ENCODE results near the gene CAMK1D.

Gene CAMK1D

GRCh38 chr10:12377658-12378290 is 28.4 kb downstream of the CAMK1D start:
- no peak for DNase-seq

GRCh38 chr10:12380999-12381398 is 31.7 kb downstream of the CAMK1D start:
- no peak for DNase-seq

GRCh38 chr10:12381536-12382156 is 32.3 kb downstream of the CAMK1D start:
- no peak for DNase-seq

DNA sequence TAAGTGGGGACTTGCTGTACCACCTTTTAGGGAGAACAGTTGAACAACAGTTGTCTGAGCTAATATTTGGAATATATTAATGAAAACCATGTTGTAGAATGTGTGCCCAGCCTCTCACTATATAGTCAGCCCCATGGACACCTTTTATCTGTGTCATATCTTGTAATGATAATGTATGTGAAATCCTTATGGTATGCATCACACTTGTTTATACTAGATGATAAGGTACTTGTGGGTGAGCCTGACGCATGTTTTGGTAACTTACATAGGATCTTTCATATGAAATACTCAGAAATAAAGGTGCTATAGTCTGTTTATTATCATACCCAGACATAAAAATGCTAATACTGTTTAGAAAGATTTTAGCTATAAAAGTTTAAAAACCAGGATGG is 32.8 kb downstream of the CAMK1D start:
- DNase-seq, result no peak

- DNase-seq, result no peak
Measured at GRCh38 chr10:12382956-12383531, 33.7 kb downstream of the CAMK1D start.

DNA sequence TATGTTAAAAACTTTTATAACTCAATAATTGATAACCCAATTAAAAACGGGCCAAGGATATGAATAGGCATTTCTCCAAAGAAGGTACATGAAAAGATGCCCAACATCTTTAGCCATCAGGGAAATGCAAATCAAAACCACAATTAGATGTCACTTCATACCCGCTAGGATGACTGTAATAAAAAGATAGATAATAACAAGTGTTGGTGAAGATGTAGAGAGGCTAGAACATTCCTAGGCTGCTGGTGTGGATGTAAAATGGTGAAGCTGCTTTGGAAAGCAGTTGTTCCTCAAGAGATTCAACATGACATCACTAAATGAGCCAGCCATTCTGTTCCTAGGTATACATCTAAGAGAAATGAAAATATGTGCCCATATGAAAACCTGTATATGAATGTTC is 35.6 kb downstream of the CAMK1D start:
- no peak for DNase-seq

DNA sequence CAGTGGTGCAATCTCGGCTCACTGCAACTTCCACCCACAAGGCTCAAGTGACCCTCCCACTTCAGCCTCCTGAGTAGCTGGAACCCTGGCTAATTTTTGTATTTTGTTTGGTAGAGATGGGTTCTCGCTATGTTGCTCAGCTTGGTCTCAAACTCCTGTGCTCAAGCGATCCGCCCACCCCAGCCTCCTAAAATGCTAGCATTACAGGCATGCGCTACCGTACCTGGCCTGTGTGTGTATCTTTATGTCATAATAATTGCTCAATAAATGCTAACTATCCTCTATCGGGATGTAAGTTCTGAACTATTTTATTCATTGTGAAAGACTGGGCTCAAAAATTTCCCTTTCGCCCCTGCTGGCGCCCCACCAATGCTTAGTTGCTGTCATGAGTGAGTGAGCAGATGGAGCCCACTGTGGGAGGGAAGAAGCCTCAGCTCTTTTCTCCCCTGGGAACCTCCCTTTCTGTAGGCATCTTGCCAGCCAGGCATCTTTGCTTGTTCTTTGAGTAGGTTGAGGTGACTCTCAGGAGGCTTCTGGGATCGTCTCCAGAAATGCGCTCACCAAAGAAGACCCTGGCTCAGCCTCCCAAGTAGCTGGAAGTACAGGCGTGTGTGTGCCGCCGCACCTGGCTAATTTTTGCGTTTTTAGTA is 38.3 kb downstream of the CAMK1D start:
- no peak for DNase-seq

- DNase-seq, result no peak
Measured at GRCh38 chr10:12388671-12389070, 39.3 kb downstream of the CAMK1D start.

- peak; percentile 55 for DNase-seq
Measured at GRCh38 chr10:12389154-12389734, 39.9 kb downstream of the CAMK1D start.

DNA sequence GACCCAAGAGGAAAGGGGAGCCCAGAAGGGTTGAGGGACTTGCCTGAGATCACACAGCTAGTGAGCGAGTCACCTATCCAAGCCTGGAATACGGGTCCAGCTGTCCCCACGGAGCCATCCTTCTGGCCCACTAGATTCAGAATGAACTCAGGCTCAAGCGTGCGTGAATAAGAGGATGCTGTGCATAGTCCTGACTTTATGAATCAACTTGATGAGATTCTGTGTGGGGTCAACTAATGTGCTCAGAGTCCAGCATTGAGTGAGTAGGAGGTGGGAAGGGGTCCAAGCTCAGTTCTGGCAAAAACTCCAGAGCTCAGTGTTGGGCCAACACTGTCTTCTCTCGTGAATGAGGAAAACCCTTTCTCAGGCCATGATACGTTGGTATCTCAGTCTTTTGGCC is 41.4 kb downstream of the CAMK1D start:
- DNase-seq, result no peak

GRCh38 chr10:12391206-12391605 is 41.9 kb downstream of the CAMK1D start:
- no peak for DNase-seq

DNA sequence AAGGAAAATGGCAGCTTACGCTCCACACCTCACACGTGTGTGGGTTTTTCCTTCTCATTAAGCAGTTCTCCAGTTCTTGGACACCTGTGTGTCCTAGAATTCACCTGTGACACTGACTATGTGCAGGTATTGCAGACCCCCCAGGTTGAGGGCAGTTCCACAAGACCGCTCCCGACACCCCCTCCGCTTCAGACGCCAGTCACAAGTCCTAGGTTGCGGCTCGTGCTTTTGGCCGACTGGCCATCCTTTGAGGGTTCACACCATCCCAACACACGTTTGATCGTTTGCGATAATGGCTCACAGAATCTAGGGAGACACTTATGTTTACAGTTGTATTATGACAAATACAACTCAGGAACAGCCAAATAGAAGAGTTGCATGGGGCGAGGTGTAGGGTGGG is 44.5 kb downstream of the CAMK1D start:
- no peak for DNase-seq

DNA sequence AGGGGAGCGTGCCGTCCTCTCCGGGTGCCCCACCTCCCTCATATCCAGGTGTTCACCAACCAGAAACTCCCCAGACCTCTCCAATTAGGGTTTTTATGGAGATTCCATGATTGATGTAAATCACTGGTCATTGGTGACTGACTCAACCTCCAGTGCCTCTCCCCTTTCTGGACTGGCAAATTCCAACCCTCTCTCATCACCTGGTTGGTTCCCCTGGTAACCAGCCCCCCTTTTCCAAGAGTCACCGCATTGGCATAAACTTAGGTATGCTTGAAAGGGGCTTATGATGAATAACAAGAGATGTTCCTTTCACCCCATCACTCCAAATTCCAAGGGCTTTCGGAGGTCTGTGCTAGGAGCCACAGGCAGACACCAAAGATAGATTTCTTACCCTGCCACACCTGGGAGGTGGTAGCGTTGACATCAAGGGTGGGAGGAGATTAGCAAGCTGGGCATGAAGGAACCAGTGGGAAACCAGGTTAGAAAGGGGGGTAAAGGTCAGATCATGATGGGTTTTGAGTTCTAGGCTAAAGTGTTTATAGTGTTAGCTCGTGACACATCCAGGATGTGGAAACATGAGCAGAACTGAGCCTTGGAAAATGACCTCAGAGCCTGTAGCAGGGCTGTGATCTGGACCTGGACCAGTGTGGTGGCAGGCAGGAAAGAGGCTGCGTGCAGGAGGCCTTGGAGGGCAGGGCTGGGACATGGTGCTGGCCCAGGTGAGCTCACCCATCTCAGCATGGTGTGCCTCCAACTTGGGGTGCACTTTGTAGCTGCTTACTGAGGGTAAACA is 45.1 kb downstream of the CAMK1D start:
- DNase-seq, result no peak

- no peak for DNase-seq
Measured at GRCh38 chr10:12396093-12396492, 46.7 kb downstream of the CAMK1D start.

DNA sequence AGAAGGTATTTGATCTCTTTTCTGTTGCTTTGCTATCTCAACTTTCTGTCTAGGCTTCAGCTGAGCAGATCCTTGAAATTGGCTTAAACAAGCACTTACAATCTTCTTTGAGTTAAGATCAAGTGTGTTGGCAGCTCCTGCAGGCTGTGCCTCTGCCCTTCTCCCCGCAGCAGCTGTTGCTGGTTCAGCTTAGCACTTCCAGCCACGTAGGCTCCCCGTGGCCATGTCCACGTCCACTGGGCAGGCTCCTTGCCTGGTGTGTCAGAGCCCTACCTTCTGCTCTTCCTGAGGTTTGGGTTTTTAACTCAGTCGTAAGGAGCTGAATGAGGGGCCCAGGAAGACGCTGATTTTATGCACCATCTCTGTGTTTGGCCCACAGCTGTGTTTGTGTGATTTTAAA is 47.2 kb downstream of the CAMK1D start:
- DNase-seq, result no peak

- DNase-seq, result no peak
Measured at GRCh38 chr10:12397147-12397896, 48.0 kb downstream of the CAMK1D start.

GRCh38 chr10:12397941-12398340 is 48.6 kb downstream of the CAMK1D start:
- no peak for DNase-seq

- no peak for DNase-seq
Measured at GRCh38 chr10:12400266-12400931, 51.1 kb downstream of the CAMK1D start.

DNA sequence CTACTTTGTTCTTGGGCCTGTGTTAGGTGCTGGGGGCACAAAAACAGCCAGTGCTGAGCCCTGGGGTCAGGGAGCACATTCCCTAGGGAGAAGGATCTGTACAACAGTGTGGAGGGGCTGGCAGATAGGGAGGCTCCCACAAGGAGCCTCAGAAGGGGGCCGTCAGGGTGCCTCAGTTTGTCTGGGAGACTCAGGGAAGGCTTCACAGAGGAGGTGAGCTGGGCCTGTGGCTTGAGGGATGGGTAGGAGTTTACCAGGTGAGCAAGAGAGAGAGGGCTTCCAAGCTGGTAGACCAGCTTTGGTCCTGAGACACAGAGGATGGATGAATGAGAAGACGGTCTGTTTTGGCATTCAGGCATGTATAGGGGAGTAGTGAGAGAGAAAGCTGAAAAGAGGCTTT is 52.1 kb downstream of the CAMK1D start:
- DNase-seq, result no peak

- no peak for DNase-seq
Measured at GRCh38 chr10:12403119-12403518, 53.8 kb downstream of the CAMK1D start.

Measured in hematopoietic multipotent progenitor cell treated with erythropoietin and hydrocortisone succinate and interleukin-3 and kit ligand, for 4 days (in vitro differentiated cells).